HFFc6 (cell line): ENCODE data around the gene FAM221B. TPM values are rescaled to one million over a fixed set of nuclear protein-coding genes. Genes with fewer than 3 reads are reported as not detected.

Experiments
- DNase-seq: peaks from one replicate; pipeline ENCODE4 v3.0.0-alpha.2; 2018
- H3K27ac Mint-ChIP-seq: 2 replicates; pipeline ENCODE4 v1.8.0; 2020; ENCODE audit warnings: mild to moderate bottlenecking, mixed read lengths
- H3K27me3 Mint-ChIP-seq: 2 replicates; pipeline ENCODE4 v1.8.0; 2021; ENCODE audit warnings: mild to moderate bottlenecking, moderate library complexity, mixed read lengths; ENCODE audit not compliant: insufficient read depth
- H3K36me3 Mint-ChIP-seq: 2 replicates; pipeline ENCODE4 v1.8.0; 2021; ENCODE audit warnings: low read depth, mixed read lengths
- H3K4me1 Mint-ChIP-seq: 2 replicates; pipeline ENCODE4 v1.8.0; 2020; ENCODE audit warnings: low read depth, mixed read lengths
- H3K4me3 Mint-ChIP-seq: 2 replicates; pipeline ENCODE4 v1.8.0; 2020; ENCODE audit warnings: mild to moderate bottlenecking, moderate library complexity, mixed read lengths
- H3K9me3 Mint-ChIP-seq: 2 replicates; pipeline ENCODE4 v1.8.0; 2020; ENCODE audit warnings: mild to moderate bottlenecking, mixed read lengths
- CTCF ChIP-seq: fragments of 200-600 bp; sonication (generic); IDR thresholded peaks from 2 replicates; pipeline ENCODE4 v1.5.0; 2021; ENCODE audit warnings: antibody characterized with exemption, mild to moderate bottlenecking
- total RNA-seq, 6 experiments: library from RNA; stranded (reverse); fragmentation: NEBNext Ultra II Directional; extraction: Animal tissue kit (Norgen Biotek cat#: 25700); gene quantifications; 2 replicates in 1 of 6; 3 replicates in 5 of 6; pipeline ENCODE4 v1.2.3, GENCODE V29; 2021

The FAM221B gene
- total RNA-seq, 6 experiments from 2014 or later = not detected

- peak overlapping the region; percentile 92 for H3K4me3 Mint-ChIP-seq
- peaks cover 6% of the 10 kb centered on the region; the same call in 1 of the 2 replicates for H3K36me3 Mint-ChIP-seq
- no peaks in the 10 kb centered on the region for H3K9me3 Mint-ChIP-seq
- H3K27me3 Mint-ChIP-seq = peaks cover 3% of the 10 kb centered on the region; the same call in 1 of the 2 replicates
- TF ChIP-seq CTCF = no peak
- no peak for DNase-seq
- H3K4me1 Mint-ChIP-seq = peaks cover 46% of the 10 kb centered on the region
- H3K27ac Mint-ChIP-seq = peak overlapping the region; percentile 93
These were observed 17.0 kb downstream of the FAM221B start for GRCh38 chr9:35811381-35812024.

- DNase-seq = no peak
- H3K36me3 Mint-ChIP-seq = peaks cover 10% of the 10 kb centered on the region; the same call in 1 of the 2 replicates
- no peaks in the 10 kb centered on the region for H3K9me3 Mint-ChIP-seq
- peaks cover 3% of the 10 kb centered on the region; the same call in 1 of the 2 replicates for H3K27me3 Mint-ChIP-seq
- peaks cover 38% of the 10 kb centered on the region for H3K4me1 Mint-ChIP-seq
- no peak overlapping the region for H3K27ac Mint-ChIP-seq
- no peak overlapping the region for H3K4me3 Mint-ChIP-seq
- TF ChIP-seq CTCF = no peak
These were observed 18.4 kb downstream of the FAM221B start for GRCh38 chr9:35810122-35810521.

DNA sequence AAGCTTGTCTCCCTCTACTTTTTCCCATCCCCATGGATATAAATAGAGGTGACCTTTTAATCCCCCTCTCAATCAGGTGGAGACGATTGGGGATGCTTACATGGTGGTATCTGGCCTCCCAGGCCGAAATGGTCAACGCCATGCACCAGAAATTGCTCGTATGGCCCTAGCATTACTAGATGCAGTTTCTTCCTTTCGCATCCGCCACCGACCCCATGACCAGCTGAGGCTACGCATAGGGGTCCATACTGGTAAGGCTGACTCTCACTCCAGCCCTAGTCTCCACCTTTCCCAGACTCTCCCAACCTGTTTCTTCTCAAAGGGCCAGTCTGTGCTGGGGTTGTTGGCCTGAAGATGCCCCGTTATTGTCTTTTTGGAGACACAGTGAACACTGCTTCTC lies 20.1 kb downstream of the FAM221B start:
- peaks cover 3% of the 10 kb centered on the region for H3K27me3 Mint-ChIP-seq
- H3K4me1 Mint-ChIP-seq = peaks cover 28% of the 10 kb centered on the region
- DNase-seq = no peak
- TF ChIP-seq CTCF = no peak
- no peak overlapping the region for H3K4me3 Mint-ChIP-seq
- H3K9me3 Mint-ChIP-seq = no peaks in the 10 kb centered on the region
- no peak overlapping the region for H3K27ac Mint-ChIP-seq
- H3K36me3 Mint-ChIP-seq = peaks cover 12% of the 10 kb centered on the region; the same call in 1 of the 2 replicates

GRCh38 chr9:35806101-35806500 lies 22.4 kb downstream of the FAM221B start:
- Mint-ChIP-seq H3K4me1 (peaks cover 5% of the 10 kb centered on the region), H3K36me3 (peaks cover 20% of the 10 kb centered on the region), H3K27ac (no peak overlapping the region), H3K4me3 (no peak overlapping the region), H3K27me3 (no peaks in the 10 kb centered on the region; the same call in 1 of the 2 replicates), H3K9me3 (no peaks in the 10 kb centered on the region)
- TF ChIP-seq CTCF = no peak
- no peak for DNase-seq

- no peak for DNase-seq
- peaks cover 26% of the 10 kb centered on the region for H3K36me3 Mint-ChIP-seq
- H3K27me3 Mint-ChIP-seq = no peaks in the 10 kb centered on the region; the same call in 1 of the 2 replicates
- no peak for TF ChIP-seq CTCF
- H3K4me1 Mint-ChIP-seq = peaks cover 26% of the 10 kb centered on the region
- H3K9me3 Mint-ChIP-seq = no peaks in the 10 kb centered on the region
- no peak overlapping the region for H3K4me3 Mint-ChIP-seq
- H3K27ac Mint-ChIP-seq = no peak overlapping the region
These were observed 27.0 kb downstream of the FAM221B start for GRCh38 chr9:35801328-35802128.
